Fibroblast of skin of back (primary cell): ENCODE measurements around the gene PBX2.
"Not testable (repeated sequence)": the region's sequence is repeated elsewhere in the genome, so short reads cannot be mapped to it uniquely, and the experiment has no call there.

Source experiments
- DNase-seq: peaks from one replicate; pipeline ENCODE4 v3.0.0-alpha.2; 2013

Gene PBX2

DNA sequence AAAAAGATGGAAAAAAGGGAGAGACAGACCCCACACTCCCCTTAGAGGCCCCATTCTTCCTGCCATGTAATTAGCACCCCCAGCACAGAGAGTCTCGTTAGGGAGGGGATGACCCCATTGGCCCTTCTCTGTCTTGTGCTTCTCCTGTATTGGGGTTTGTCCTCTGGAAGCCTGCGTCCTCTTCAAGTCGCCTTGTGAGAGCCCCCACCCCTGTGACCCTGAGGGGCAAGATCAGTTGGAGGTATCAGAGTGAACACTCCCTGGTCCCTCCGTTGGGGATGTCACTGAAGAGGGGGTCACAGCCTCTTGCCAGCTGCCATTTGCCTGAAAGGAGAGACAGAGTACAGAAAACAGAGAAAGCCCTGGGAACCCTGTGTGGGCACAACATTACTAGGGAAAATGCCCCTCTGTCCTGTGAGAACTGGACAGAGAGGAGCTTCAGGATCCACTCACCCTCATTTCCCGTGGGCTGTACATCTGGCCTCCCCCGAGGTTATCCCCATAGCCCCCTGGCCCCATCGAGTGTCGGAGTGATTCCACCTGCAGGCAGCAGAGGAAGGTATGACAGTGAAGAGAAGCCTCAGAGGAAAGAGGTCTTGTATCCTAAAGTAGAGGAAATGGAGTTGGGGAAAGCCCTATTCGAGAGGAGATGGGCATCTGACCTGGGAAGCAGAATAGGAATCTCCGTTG lies 3.7 kb downstream of the PBX2 start:
- DNase-seq, result not testable (repeated sequence)

DNA sequence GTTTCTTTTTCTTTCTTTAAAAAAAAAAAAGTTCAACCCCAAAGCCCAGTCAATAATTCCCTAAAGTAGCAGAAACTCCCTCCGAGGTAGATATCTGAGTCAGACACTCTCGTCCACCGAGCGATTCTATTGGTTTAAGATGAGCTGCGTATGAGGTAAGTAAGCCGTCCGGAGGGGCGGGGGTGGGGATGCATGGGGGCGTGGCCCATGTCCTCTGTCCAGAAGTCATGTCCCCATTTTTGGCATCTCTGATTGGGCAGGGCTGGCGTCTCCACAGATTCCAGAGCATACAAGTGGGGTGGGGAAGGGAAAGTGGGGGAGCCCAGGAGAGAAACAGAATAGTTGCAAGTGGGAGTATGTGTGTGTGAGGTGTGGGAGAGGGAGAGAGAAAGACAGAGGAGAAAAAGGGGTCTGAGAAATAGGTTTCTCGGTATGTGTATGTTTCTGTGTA lies 4.3 kb downstream of the PBX2 start:
- peak; percentile 90 for DNase-seq

DNA sequence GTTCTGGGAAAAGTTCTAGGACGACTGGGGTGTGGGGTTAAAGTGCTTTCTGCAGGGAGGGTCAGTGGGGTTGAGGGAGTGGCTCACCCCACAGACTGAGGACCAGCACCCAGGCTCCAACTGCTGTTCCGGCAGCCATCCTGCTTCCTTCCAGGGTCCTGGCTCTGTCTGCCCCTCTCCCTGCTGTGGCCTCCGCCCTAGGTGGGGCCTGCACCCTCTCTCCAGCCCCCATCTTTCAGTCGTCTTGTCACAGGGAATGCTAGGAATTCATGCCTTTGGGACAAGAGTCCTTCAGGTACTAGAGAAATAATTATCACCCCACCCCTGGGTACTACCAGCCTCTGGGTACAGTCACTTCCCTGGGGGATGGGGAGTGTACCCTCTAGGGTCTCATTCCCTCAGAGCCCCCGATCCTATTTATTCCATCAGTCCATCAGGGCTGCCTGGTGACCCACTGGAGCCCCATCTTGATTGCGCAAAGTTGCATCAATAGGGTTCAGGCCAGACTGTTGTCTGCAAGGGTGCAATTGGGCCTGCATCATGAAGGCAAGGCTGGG lies 5.8 kb downstream of the PBX2 start, which contains the start of gene AGER:
AGER (minus strand) TSS at position 170 of the 557 bp plus-strand sequence; CDS start at position 139, 31 bp downstream.
- DNase-seq, result no peak

DNA sequence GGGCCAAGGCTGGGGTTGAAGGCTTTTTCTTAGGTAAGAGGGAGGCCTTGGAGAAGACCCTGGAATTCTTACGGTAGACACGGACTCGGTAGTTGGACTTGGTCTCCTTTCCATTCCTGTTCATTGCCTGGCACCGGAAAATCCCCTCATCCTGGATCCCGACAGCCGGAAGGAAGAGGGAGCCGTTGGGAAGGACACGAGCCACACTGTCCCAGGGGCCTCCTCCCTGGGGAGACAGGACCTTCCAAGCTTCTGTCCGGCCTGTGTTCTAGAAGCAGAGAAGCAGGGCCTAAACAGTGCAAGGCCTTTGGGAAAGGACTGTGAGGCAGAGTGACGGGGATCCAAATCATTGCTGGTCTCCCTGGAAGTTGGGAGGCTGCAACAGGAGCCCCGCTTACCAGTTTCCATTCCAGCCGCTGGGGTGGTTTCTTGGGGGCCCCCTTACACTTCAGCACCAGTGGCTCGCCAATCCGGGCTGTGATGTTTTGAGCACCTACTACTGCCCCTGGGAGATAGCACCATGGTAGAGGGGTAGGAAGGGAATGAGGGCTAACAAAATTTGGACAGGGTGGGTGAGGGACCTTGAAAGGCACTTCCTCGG lies 6.4 kb downstream of the PBX2 start:
- DNase-seq, result no peak

DNA sequence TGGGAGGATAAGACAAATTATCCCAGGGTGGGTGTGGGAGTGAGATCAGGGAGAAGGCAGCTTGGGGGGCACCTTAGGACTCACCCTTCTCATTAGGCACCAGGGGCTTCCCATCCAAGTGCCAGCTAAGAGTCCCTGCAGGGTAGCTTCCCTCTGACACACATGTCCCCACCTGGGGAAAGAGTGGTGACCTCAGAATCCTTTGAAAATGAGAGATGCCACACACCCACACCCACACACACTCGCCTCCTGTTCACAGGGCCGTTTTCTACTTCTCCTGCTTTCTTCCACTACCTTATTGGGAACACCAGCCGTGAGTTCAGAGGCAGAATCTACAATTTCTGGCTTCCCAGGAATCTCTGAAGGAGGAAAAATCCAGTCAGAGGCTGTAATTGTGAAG lies 7.0 kb downstream of the PBX2 start:
- no peak for DNase-seq

DNA sequence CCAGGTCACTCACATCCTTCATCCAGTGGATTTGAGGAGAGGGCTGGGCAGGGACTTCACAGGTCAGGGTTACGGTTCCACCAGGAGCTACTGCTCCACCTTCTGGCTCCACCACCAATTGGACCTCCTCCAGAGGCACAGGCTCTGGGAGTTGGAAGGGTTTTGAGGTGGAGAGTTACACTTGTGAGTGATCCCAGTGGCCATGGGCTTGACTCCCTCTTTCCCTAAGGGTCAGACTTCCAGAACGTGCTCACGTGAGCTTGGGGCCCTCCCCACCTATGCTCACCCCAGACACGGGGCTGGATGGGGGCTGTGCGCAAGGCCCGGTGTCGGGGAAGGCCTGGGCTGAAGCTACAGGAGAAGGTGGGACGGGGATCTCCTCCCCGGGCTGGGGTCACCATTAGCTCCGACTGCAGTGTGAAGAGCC lies 7.4 kb downstream of the PBX2 start:
- no peak for DNase-seq

DNA sequence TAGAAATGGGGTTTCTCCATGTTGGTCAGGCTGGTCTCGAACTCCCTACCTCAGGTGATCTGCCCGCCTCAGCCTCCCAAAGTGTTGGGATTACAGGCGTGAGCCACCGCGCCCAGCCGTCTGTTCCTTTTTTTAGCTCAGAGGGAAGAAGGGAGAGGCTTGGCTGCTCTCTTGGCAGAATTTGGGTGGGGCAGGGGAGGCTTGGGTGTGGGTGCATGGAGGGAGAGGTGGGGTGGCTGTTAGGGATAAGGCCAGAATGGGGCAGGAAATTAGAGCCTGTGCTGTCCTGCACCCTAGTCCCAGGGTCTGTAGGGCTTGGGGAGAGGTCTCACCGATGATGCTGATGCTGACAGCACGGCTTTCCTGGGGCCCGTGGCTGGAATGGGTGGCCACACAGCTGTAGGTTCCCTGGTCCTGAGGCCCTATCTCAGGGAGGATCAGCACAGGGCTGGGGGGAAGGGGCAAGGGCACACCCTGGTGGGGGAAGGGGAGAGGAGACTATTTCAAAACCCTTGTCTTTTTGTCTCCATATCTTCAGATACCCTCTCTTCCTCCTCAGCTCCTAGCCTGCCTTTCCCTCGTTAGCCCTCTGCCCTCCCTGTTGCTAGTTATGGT lies 8.0 kb downstream of the PBX2 start:
- DNase-seq, result no peak

DNA sequence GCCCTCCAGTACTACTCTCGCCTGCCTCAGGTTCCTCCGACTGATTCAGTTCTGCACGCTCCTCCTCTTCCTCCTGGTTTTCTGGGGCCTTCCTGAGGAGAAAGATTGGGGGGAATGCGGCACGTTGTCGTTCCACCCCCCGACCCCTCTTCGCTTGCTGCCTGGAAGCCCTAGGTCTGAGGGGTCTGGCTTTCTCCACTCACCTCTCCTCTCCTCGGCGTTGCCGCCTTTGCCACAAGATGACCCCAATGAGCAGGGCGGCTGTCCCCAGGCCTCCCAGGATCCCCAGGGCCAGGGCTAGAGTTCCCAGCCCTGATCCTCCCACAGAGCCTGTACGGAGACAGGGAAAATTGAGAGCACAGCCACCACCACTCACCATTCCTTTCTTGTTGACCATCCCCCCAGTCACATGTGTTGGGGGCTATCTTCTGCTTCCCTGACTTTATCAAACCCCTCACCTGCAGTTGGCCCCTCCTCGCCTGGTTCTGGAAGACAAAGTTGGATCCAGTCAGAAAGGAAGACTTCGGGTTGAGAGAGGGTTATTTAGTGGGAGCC lies 8.8 kb downstream of the PBX2 start:
- no peak for DNase-seq

DNA sequence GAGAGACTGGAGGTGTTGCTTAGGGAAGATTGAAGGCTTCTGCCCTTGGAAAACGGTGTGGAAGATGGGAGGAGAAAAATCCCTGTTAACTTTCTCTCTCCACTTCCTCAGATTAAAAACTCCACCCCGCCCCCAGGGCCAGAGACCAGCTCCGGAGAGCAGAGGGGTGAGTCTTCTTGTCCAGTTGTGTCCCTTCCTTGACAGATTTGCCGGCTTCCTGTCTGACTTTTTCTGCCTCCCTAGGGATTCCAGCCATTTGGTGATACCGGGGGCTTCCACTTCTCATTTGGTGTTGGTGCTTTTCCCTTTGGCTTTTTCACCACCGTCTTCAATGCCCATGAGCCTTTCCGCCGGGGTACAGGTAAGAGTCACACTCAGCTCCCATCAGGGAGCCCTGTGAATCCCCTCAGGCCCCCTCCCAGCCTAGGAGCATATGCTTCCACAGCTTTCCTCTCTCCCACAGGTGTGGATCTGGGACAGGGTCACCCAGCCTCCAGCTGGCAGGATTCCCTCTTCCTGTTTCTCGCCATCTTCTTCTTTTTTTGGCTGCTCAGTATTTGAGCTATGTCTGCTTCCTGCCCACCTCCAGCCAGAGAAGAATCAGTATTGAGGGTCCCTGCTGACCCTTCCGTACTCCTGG lies 10.1 kb downstream of the PBX2 start:
- no peak for DNase-seq

DNA sequence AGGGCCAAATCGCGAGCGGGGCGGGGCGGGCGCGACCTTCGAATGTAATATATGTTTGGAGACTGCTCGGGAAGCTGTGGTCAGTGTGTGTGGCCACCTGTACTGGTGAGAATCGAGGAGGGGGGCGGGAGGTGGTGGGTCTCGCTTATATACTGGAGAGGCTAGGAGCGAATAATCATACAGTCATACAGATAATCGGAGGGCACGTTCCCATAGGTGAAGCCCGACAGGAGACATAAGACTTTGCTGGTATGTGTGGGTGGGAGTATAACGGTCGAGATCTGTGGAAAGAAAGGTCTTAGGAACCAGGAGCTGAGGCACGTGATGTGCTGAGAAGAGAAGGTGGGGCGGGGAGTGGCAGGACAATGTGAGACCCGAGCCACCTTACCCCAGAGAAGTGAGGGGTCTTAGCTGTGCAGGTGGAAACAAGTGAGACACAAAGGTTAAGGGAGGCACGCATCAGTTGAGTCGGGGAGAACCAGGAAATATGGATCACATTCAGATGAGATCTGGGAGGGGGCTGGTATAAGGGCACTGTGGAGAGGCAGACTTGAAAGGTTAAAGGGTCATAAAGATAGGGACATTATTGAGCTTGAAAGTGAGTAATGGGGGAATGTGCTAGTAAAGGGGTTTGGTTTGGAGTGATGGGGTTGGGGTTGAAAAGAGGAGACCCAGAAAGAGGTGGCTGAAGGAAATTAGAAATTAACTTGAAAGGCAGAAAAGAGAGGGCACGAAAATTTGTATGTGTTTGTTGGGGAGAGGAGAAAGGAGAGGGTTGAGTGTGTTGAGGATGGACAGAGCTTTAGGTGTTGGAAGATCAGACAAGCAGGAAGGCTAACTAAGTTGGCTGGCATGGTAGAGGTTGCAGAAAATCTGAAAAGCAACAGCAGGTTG lies 11.2 kb downstream of the PBX2 start:
- DNase-seq, result no peak

DNA sequence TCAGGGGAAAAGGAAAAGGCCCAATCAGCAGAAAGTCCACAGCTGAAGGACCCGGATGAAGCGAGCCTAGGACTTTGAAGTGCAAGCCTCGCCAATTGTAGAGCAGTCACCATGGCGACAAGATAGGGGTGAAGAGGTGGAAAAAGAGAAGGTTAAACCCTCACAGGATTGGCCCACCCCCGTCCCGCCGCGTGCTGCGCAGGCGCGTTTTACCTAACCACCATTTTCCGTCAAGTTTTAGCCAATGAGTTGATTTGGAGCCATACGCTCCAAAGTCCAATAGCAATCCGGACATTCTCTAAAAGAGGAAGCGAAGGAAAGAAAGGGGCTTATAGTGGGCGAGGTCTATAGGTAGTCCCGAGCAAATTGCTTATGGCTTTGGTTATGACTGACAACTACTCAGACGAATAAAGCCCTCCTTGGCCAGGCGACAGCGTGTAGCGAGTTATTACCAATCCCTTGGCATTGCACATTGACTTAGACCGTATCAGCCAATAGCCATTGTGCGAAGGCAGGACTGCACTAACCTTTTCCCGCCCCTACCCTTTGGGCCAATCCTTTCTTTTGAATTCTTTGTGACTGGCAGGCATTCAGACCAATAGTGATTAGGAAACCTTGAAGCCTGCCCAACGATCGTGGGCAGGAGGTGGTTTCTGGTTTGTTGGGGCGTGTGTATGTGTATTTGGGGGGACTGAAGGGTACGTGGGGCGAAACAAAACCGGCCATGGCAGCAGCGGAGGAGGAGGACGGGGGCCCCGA lies 12.0 kb downstream of the PBX2 start, which contains the start of gene RNF5:
RNF5 (plus strand) TSS at position 618 of the 759 bp plus-strand sequence; CDS start at position 725, 107 bp downstream.
- DNase-seq, result peak; percentile 100

DNA sequence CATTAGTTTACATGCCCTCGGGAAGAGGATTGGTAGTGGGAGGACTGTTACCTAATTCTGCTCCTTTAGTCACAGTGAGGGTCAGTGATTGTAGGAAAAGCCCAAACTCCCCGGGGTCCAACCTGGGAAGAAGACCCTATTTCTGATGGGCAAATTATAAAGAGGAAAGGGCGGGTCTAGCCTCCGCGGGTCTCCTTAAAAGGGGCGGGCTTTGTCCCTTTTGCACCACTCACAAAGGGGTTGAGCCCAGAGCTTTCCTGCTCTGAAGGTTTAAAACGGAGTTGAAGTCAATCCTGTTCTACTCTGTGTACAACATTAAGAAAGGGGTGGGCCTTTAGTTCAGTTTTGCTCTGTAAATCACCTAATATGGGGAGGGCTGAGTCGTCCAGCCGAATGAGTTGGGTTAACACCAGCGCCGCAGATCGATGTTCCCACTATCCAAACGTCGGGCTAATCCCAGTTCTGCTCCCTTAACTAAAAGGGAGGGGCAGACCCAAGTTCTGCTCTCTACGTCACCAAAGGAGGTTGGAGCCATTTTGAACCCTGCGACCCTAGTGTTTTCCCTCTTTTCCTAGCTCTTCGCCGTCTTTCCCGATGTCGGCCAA lies 12.7 kb downstream of the PBX2 start:
- no peak for DNase-seq

DNA sequence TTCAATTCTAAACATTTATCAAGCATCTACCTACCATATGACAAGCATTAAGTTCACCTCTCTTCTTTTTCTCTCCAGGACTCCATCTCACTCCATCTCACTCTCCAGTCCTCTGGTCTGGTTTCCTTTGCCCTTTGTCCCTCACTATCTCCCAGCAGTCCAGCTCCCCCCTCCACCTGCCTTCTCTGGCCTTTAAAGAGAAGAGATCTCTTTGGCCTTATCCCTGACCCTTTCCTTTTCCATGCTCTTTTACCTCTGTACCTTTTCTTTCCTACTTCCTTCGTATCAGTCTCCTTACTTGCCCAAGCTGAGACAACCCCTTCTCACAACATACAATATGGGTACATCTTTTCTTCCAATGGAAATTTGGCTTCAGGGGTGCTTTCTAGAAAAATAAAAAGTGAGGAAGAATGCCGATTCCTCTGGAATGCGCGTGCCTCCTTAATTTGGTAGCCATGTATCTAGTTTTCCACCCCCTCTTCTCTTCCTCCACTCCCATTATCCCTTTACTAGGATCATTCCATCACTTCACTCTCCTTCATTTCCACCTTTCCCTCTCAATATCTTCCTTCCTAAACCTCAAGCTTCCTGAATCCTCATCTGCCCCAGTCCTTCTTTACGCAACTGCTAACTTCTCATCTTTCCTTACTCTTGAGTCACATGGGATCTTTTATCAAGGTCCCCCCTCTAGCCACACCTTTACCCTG lies 13.4 kb downstream of the PBX2 start:
- no peak for DNase-seq

DNA sequence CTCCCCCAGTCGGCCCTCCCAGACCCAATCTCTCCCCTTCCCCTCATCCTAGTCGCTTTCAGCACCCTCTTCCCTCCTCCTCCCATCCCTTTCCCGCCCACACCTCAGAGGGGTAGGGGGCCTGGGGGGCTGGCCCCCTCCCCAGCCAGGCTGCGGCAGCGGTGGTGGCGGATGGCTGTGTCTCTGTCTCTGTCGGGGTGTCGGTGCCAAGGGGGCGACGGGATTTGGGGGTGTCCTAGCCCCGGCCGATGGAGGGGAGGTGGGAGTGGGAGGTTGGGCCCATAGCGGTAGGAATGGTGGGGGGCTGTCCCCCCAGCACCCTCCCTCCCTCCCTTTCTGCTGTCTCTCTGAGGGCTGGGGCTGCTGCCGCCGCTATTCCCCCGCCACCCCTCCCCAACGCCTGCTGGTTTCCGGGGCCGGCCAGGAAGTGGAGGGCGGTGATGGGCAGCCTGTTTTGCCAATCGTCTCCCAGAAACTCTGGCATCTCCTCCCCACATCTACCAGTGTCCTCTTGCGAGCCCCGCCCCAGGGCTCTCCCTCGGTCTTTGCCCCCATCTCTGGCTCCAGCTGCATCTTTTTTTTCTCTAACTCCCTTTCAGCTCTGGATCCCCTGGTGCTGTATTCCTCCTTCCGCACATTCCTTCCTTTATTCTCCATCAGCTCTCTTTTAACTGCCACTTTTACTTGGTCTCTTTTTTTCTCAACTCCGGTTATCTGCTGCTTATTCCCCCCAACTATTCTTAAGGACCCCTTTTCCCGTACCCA lies 14.1 kb downstream of the PBX2 start, which contains the start of gene AGPAT1:
AGPAT1 (minus strand) TSS at position 374 of the 765 bp plus-strand sequence. CDS start 4,588 bp downstream, outside the sequence.
- peak; percentile 98 for DNase-seq

DNA sequence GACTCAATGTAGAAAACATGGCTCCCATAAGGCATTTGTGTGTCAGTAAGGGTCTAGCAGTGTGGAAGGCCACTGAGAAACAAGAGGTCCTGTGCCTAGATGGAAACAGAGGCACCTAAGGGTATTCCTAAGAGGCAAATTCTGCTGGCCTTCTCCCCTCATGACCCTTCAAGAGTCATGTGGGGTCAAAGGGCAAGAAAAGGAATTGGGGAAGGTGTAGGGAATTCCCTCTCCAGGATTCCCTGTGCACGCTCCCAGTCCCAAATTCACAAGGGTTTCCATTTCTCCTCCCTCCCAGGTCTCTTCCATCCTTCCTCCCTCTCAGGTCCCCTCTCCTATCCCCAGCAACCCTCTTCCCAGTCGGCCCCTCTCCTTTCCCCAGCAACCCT lies 14.7 kb downstream of the PBX2 start:
- DNase-seq, result no peak

DNA sequence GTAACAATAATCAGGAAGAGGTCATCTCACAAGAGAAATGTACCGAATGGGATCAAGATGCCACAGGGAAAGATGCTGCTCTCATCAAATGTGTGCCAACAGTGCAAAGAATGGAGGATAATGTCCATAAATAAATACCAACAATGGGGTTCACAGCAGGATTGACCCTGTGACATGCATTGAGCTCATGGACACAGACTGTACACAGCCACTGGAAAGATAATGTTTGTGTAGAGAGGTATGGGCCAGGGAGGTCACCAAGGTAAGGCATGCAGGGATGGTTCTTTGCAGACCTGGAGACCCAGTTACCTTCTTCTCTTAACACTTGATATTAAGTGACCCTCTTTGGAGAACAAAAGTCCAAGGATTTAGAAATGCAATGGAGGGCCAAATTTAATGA lies 15.6 kb downstream of the PBX2 start:
- no peak for DNase-seq

DNA sequence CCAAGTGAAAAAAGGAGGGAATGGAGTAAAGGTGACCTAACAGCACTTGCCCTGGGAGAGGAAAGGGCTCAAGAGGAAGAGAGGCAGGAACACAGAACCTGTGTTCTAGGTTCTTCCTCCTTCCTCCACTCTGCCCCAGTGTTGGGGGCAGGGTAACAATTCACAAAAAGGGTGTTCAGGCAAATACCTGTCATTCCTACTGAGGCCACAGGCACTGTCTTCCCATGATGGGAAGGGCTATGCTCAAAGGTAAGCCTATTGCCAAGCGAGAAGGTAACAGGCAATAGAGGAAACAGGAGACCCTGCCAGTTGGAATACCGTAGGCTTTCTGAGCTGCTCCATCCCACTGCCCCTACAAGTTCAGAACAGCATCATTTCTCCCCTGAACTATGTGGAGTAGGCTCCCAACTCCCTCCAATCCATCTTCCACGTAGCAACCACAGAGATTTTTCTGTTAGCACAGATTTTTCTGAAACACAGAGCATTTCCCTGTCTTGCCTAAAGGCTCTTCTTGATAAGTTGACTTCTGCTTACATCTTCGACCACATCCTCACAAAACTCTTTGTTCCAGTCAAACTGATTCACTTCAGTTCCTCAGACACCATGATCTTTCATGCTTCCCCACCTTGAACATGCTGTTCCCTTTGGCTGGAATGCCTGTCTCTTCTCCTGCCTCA lies 16.8 kb downstream of the PBX2 start:
- DNase-seq, result no peak

DNA sequence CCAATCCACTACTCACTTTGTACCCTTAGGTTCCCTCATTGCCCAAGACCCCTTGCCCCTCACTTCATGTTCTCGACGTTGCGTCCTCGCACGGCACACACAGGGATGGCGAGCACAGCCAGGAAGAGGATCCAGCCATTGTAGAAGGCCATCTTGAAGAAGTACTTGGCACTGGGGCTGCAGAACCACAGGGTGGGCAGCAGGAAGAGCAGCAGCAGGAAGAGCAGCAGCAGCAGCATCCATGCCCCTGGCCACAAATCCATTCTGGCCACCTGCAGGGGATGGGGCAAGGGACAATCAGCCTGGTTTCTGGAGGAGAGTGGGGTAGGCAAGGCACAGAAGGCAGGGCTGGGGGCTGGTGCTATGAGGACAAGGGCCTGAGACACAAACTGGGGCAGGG lies 18.8 kb downstream of the PBX2 start:
- DNase-seq, result no peak
